Mesendoderm (in vitro differentiated cells): ENCODE measurements around the gene PRM1.

Source experiments
- DNase-seq: peaks from one replicate; pipeline ENCODE4 v3.0.0; 2013
- H2AK5ac ChIP-seq: 2 replicates; pipeline ENCODE4 v1.6.1; 2013; ENCODE audit warnings: low read length, inconsistent platforms
- H2BK120ac ChIP-seq: 2 replicates; pipeline ENCODE4 v1.6.1; 2013; ENCODE audit warnings: low read depth, mild to moderate bottlenecking, low read length, moderate library complexity, mixed read lengths
- H2BK15ac ChIP-seq: replicated peaks from 2 replicates; pipeline ENCODE4 v1.6.1; 2013; ENCODE audit warnings: low read depth, mild to moderate bottlenecking, moderate library complexity
- H2BK5ac ChIP-seq: 2 replicates; pipeline ENCODE4 v1.6.1; 2013; ENCODE audit warnings: low read length, inconsistent platforms
- H3K18ac ChIP-seq: 2 replicates; pipeline ENCODE4 v1.6.1; 2013; ENCODE audit warnings: mild to moderate bottlenecking, low read length, mixed read lengths
- H3K23ac ChIP-seq: one replicate; pipeline ENCODE4 v1.6.1; 2013; ENCODE audit warnings: low read length
- H3K27ac ChIP-seq: 2 replicates; pipeline ENCODE4 v1.5.1; 2013; ENCODE audit warnings: low read depth, mild to moderate bottlenecking, inconsistent platforms, low read length, moderate library complexity
- H3K27me3 ChIP-seq: 2 replicates; pipeline ENCODE4 v1.6.1; 2013; ENCODE audit warnings: low read length, control low read depth, mild to moderate bottlenecking, inconsistent platforms; ENCODE audit not compliant: insufficient read depth, poor library complexity
- H3K36me3 ChIP-seq: 2 replicates; pipeline ENCODE4 v1.6.1; 2013; ENCODE audit warnings: low read length, inconsistent platforms; ENCODE audit not compliant: control insufficient read depth, insufficient read depth
- H3K4ac ChIP-seq: one replicate; pipeline ENCODE4 v1.6.1; 2013; ENCODE audit warnings: low read depth, mild to moderate bottlenecking, low read length, moderate library complexity
- H3K4me1 ChIP-seq: 2 replicates; pipeline ENCODE4 v1.6.1; 2013; ENCODE audit warnings: low read depth, low read length, inconsistent platforms; ENCODE audit not compliant: control insufficient read depth
- H3K4me2 ChIP-seq: 2 replicates; pipeline ENCODE4 v1.6.1; 2013; ENCODE audit warnings: low read length
- H3K4me3 ChIP-seq: 2 replicates; pipeline ENCODE4 v1.5.1; 2013; ENCODE audit warnings: mild to moderate bottlenecking, low read length
- H3K56ac ChIP-seq: one replicate; pipeline ENCODE4 v1.6.1; 2013; ENCODE audit warnings: low read length
- H3K79me1 ChIP-seq: 2 replicates; pipeline ENCODE4 v1.6.1; 2013; ENCODE audit warnings: low read length, inconsistent platforms
- H3K79me2 ChIP-seq: 2 replicates; pipeline ENCODE4 v1.6.1; 2013; ENCODE audit warnings: mild to moderate bottlenecking, low read length; ENCODE audit not compliant: control insufficient read depth, insufficient read depth
- H3K9ac ChIP-seq: 2 replicates; pipeline ENCODE4 v1.6.1; 2013; ENCODE audit warnings: low read length, inconsistent platforms
- H4K5ac ChIP-seq: one replicate; pipeline ENCODE4 v1.6.1; 2013; ENCODE audit warnings: low read length
- H4K8ac ChIP-seq: one replicate; pipeline ENCODE4 v1.6.1; 2013; ENCODE audit warnings: low read depth, mild to moderate bottlenecking, control low read depth, low read length, moderate library complexity
- WGBS: extraction: QIAGEN DNeasy Blood & Tissue Kit; methylation state at CpG from one replicate; pipeline ENCODE4 v1.1.7; 2013; ENCODE audit warnings: low lambda C conversion rate, missing lambda C conversion rate; ENCODE audit not compliant: insufficient coverage; ENCODE audit errors: extremely low coverage; 5-methylcytosine and 5-hydroxymethylcytosine counted together

The PRM1 gene

DNA sequence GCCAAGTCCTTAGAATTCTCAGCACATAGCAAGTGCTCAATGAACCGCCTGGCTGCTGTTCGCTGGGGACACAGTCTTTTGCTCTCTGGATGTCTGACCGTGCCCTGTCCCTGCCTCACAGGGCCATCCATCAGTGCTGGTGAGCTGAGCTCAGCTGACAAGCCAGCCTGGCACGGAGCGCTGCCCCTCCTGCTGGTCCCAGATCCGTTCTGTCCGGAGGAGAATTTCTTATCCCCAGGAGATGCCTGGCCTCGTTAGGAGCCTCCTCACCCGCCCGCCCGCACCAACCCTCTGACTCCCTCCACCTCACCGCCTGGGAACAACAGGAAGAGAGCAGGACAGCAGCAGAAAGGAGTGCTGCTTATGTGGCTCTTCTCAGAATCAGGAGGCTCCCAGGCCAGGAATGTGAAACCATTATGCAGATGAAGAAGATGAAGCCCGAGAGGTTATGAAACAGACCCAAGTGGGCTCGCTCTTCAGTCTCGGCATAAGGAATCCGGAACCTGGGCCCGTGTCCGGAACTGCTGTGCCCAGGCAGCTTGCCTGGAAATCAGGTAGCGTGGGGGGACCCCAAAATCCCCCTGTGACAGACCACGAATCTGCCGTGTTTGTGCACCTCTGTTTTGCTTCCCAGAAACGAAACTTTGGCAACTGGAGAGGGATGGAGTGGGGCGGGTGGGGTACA lies 35.3 kb upstream of the PRM1 start:
- H3K4ac ChIP-seq: peak overlapping the region; percentile 97
- H3K9ac ChIP-seq: peak overlapping the region; percentile 62
- H3K18ac ChIP-seq: peak overlapping the region; percentile 86
- H3K4me1 ChIP-seq: peaks cover 10% of the 10 kb centered on the region
- no peak overlapping the region for H3K23ac ChIP-seq
- no peak overlapping the region for H4K8ac ChIP-seq
- H4K5ac ChIP-seq: no peak overlapping the region
- no peaks in the 10 kb centered on the region for H3K27me3 ChIP-seq
- peak overlapping the region; percentile 60 for H2AK5ac ChIP-seq
- H2BK5ac ChIP-seq: peak overlapping the region; percentile 93
- no peak overlapping the region for H3K4me3 ChIP-seq
- H2BK15ac ChIP-seq: no peak overlapping the region
- H3K36me3 ChIP-seq: no peaks in the 10 kb centered on the region
- peak overlapping the region; percentile 95 for H3K56ac ChIP-seq
- peak overlapping the region; percentile 6 for H3K4me2 ChIP-seq
- peak overlapping the region; percentile 64 for H3K27ac ChIP-seq
- WGBS: no CpG with 5 or more reads among the region's 23 CpGs
- H3K79me1 ChIP-seq: no peaks in the 10 kb centered on the region
- no peaks in the 10 kb centered on the region for H3K79me2 ChIP-seq
- DNase-seq: peak; percentile 94
- peak overlapping the region; percentile 98 for H2BK120ac ChIP-seq

DNA sequence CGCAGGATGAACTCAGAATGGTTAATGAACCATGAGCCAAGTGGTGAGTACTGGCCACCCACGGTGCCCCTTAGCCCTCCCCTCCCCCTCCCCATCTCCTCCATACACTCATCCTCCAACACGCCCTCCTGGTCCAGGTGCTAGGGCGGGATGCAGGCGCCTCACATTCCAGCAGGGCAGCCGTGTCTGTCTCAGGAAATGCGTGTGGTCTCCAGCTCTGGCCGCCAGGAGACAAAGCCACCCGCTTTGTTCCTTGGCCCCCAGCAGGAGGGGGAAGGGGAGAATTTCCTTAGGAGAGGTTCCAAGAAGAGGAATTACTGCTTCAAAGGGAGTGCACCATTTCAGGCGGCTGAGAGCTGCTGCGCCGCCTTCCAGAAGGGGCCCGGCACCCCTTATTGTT lies 34.4 kb upstream of the PRM1 start:
- peak overlapping the region; percentile 94 for H3K4ac ChIP-seq
- peaks cover 10% of the 10 kb centered on the region for H3K4me1 ChIP-seq
- H4K5ac ChIP-seq: no peak overlapping the region
- H2AK5ac ChIP-seq: no peak overlapping the region
- H3K27ac ChIP-seq: peak overlapping the region; percentile 64
- peak overlapping the region; percentile 95 for H3K56ac ChIP-seq
- peak overlapping the region; percentile 62 for H3K9ac ChIP-seq
- H2BK15ac ChIP-seq: no peak overlapping the region
- no peaks in the 10 kb centered on the region for H3K36me3 ChIP-seq
- H4K8ac ChIP-seq: no peak overlapping the region
- no peaks in the 10 kb centered on the region for H3K79me2 ChIP-seq
- H3K27me3 ChIP-seq: no peaks in the 10 kb centered on the region
- H2BK5ac ChIP-seq: peak overlapping the region; percentile 93
- no CpG with 5 or more reads among the region's 13 CpGs for WGBS
- peak overlapping the region; percentile 1 for H2BK120ac ChIP-seq
- no peaks in the 10 kb centered on the region for H3K79me1 ChIP-seq
- peak; percentile 98 for DNase-seq
- H3K23ac ChIP-seq: no peak overlapping the region
- H3K4me3 ChIP-seq: no peak overlapping the region
- peak overlapping the region; percentile 42 for H3K18ac ChIP-seq
- H3K4me2 ChIP-seq: no peak overlapping the region

DNA sequence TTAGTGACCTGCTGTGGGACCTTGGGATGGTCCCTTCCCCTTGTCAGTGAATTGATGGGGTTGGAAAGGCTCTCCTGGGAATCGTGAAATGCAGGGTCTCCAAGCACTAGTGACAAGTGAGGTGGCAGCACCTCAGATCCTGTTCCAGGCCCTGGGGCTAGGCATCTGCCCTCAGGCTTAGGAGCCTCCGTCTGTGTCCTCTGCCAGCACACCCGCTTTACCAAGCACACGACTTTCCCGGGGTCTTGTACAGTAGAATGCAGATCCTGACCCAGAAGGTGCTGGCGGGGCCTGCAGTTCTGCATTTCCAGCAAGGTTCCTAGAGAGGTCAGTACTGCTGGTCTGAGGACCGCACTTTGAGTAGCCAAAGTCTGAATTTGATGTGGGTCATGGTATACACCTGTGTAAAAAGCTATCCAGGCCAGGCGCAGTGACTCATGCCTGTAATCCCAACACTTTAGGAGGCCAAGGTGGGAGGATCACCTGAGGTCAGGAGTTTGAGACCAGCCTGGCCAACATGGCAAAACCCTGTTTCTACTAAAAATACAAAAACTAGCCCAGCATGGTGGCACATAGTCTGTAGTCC lies 33.3 kb upstream of the PRM1 start:
- Histone ChIP-seq H3K56ac (peak overlapping the region; percentile 76), H3K4me1 (peaks cover 10% of the 10 kb centered on the region), H2BK5ac (peak overlapping the region; percentile 83), H3K4ac (peak overlapping the region; percentile 94), H3K4me2 (no peak overlapping the region), H3K27ac (peak overlapping the region; percentile 64), H2BK15ac (no peak overlapping the region), H3K4me3 (no peak overlapping the region), H3K23ac (no peak overlapping the region), H3K36me3 (no peaks in the 10 kb centered on the region), H4K8ac (no peak overlapping the region), H3K79me1 (no peaks in the 10 kb centered on the region), H4K5ac (no peak overlapping the region), H2AK5ac (peak overlapping the region; percentile 83), H3K18ac (peak overlapping the region; percentile 5), H2BK120ac (no peak overlapping the region), H3K79me2 (no peaks in the 10 kb centered on the region), H3K27me3 (no peaks in the 10 kb centered on the region), H3K9ac (no peak overlapping the region)
- no CpG with 5 or more reads among the region's 8 CpGs for WGBS
- DNase-seq: no peak

DNA sequence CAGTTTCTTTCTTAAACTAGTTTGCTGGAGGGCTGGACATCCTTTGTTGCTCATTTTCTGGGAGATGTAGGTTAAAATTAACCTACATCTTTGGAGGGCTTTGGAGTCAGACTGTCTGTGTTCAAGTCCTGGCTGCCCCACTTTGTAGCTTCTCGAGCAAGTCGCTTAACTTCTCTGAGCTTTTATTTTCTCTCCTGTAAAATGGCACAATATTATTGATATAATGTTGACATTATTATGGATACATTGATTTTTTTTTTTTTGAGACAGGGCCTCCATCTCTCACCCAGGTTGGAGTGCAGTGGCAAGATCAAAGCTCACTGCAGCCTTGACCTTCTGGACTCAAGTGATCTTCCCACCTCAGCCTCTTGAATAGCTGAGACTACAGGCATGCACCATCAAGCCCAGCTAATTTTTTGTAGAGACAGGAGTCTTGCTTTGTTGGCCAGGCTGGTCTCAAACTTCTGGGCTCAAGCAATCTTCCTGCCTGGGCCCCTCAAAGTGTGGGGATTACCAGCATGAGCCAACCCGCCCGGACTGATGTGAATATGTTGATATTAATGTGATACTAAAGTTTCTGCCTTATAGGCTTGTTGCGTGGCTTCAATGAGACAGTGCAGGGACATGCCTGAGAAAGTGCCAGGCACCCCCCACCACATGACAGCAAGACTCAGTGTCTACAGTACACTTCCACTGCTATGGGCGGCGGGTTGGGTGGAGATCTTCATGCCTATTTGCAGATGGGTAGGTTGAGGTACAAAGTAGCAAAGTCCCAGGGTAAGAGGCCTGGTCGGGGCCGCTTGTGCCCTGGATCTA lies 32.6 kb upstream of the PRM1 start:
- H3K36me3 ChIP-seq: no peaks in the 10 kb centered on the region
- H3K4me1 ChIP-seq: peaks cover 10% of the 10 kb centered on the region
- H3K27ac ChIP-seq: peak overlapping the region; percentile 8
- H3K27me3 ChIP-seq: no peaks in the 10 kb centered on the region
- peak overlapping the region; percentile 5 for H3K18ac ChIP-seq
- H3K4me3 ChIP-seq: no peak overlapping the region
- no peak overlapping the region for H2BK5ac ChIP-seq
- no peak overlapping the region for H4K5ac ChIP-seq
- no peak for DNase-seq
- H3K23ac ChIP-seq: no peak overlapping the region
- peak overlapping the region; percentile 70 for H3K4ac ChIP-seq
- H3K56ac ChIP-seq: peak overlapping the region; percentile 76
- H3K9ac ChIP-seq: no peak overlapping the region
- no peak overlapping the region for H3K4me2 ChIP-seq
- H2BK120ac ChIP-seq: no peak overlapping the region
- H2AK5ac ChIP-seq: peak overlapping the region; percentile 83
- H4K8ac ChIP-seq: no peak overlapping the region
- H3K79me2 ChIP-seq: no peaks in the 10 kb centered on the region
- H3K79me1 ChIP-seq: no peaks in the 10 kb centered on the region
- no peak overlapping the region for H2BK15ac ChIP-seq
- no CpG with 5 or more reads among the region's 9 CpGs for WGBS

DNA sequence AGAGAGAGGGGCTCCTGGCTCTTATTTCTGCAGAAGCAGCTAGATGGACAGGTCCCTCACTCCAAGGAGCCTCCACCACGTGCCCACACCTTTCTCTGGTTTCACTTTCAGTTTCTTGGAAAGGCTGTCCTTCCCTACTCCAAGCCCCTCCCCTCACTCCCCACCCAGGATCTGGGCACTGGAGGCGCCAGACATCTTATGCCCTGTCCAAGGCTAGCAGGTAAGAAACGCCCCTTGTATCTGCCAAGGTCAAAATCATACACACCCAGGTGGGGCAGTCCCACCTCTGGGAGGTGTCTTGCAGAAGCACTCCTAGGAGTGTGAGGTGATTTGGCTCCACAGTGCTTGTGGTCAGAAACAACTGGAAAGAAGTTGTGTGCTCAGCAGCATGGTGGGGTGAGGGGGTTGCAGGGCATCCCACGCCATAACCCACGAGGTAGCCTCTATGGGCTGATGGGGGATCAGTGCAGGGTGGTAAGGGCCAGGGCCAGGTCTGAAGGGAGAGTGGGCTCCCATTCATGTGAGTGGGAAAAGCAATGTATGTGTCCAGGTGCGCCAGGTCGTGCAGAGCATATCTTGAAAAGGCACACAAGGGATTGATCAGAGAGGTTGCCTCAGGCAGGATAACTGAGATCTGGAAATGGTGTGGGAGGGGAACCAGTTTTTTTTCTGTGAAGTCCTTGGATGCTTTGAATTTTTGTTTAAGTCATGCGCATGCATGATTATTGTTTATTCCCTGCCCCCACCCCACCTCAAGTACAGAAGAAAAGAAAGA lies 31.8 kb upstream of the PRM1 start:
- Histone ChIP-seq H2BK5ac (peak overlapping the region; percentile 96), H3K23ac (peak overlapping the region; percentile 76), H4K5ac (no peak overlapping the region), H3K4ac (peak overlapping the region; percentile 92), H3K27ac (peak overlapping the region; percentile 94), H3K4me2 (no peak overlapping the region), H2AK5ac (peak overlapping the region; percentile 35), H3K18ac (peak overlapping the region; percentile 11), H2BK120ac (peak overlapping the region; percentile 67), H3K36me3 (no peaks in the 10 kb centered on the region), H3K27me3 (no peaks in the 10 kb centered on the region), H2BK15ac (no peak overlapping the region), H3K56ac (peak overlapping the region; percentile 82), H3K4me3 (no peak overlapping the region), H3K4me1 (peaks cover 10% of the 10 kb centered on the region), H4K8ac (no peak overlapping the region), H3K79me2 (no peaks in the 10 kb centered on the region), H3K9ac (peak overlapping the region; percentile 42), H3K79me1 (no peaks in the 10 kb centered on the region)
- WGBS: no CpG with 5 or more reads among the region's 8 CpGs
- DNase-seq: peak; percentile 86
